HG02610 (cell line): Measurements from ENCODE around the gene ESYT3.

Experiments used
- ATAC-seq: cut with Tn5 transposase; IDR thresholded peaks from one replicate; pipeline ENCODE4 v1.9.1; 2021; ENCODE audit warnings: mild to moderate bottlenecking, moderate library complexity; ENCODE audit not compliant: unreplicated experiment

Gene ESYT3

DNA sequence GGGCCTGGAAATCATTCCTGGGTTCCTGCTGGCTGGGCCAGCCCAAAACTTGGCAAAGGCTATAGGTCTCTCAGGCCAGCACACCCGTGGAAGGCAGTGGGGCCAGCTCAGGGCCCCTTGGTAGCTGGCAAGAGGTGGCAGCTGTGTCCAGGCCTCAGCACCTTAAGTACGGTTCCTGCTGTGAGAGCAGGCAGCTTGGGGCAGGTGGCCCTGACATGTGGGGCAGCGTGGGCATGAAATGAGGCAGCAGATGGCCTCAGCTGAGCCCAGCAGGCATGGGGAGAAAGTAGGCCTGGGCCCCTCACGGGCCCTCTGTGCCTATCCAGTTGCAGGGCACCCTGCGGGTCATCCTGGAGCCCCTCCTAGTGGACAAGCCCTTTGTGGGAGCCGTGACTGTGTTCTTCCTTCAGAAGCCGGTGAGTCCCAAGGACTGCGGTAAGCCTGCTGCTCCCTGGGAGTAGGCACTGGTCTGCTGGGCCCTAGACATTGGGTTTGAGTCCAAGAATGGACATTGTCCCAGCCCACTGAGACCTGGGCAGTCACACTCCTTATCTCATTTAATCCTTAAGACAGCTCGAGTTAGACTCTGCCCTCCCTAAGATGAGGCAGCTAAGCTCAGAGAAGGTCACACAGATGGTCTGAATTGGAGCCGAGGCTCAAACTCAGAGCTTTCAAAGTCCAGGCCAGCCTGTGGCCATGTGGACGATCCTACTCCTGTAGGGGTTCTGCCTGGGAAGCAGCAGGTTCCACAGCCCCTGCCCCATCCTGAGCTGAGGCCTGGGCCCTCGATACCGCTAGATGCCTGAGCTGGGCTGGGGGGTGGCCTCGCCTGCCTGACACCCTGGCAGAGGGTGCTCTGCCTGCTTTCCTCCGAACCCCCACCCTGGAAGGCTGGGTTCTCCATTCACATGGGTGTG lies 25.5 kb downstream of the ESYT3 start:
- ATAC-seq: no peak

DNA sequence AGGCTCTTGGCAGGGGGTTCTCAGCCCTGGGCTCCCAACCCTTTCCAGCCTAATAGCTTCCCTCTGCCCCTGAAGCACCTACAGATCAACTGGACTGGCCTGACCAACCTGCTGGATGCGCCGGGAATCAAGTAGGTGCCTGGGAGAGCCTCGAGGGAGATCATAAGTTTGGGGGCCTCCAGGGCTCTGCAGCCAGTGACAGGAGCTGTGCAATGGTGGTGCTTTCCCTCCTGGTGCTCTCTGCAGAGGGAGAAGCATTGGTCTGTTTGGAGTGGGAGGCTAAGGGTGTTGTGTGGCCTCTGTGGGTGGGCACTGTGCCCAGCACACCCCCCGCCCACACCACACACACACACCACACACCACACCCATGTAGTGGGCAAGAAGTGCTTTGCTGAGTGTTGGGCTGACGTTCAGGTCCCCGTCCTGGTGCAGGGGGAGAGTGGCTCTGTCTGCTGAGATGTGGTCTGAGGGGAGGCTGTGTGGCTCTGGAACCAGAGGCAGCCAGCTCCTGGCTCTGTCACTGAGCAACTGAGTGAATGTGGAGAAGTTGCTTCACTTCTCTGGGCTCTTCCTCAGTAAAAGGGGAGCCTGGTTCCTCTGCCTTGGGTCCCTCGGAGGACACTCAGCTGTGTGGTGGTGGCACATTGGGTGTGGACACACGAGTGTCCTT lies 26.3 kb downstream of the ESYT3 start:
- ATAC-seq: no peak

- ATAC-seq: no peak
These were observed 26.8 kb downstream of the ESYT3 start for GRCh38 chr3:138461246-138461645.

- no peak for ATAC-seq
These were observed 27.5 kb downstream of the ESYT3 start for GRCh38 chr3:138461896-138462295.

GRCh38 chr3:138463724-138464490 lies 29.5 kb downstream of the ESYT3 start:
- no peak for ATAC-seq

GRCh38 chr3:138464491-138464860 lies 30.1 kb downstream of the ESYT3 start:
- no peak for ATAC-seq

- ATAC-seq: no peak
These were observed 31.0 kb downstream of the ESYT3 start for GRCh38 chr3:138465451-138465850.

GRCh38 chr3:138465925-138466324 lies 31.5 kb downstream of the ESYT3 start:
- no peak for ATAC-seq

- no peak for ATAC-seq
These were observed 33.5 kb downstream of the ESYT3 start for GRCh38 chr3:138467931-138468330.

DNA sequence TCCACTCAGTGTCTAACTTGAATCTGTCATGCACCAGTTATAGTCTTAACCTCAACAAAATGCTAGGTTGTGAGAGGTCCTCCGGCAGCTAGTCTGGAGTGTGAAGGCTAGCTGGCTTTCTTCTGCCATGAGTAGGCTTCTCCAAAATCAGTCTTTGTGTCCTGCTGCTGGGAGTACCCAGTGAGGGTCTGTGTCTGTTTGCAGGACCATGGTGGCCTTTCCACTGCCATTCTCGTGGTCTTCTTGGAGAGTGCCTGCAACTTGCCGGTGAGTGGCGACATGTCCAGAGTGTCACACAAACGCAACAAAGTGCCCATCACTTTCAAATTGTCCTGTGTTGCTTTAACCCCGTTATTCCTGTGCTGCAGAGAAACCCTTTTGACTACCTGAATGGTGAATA lies 34.0 kb downstream of the ESYT3 start:
- ATAC-seq: no peak

DNA sequence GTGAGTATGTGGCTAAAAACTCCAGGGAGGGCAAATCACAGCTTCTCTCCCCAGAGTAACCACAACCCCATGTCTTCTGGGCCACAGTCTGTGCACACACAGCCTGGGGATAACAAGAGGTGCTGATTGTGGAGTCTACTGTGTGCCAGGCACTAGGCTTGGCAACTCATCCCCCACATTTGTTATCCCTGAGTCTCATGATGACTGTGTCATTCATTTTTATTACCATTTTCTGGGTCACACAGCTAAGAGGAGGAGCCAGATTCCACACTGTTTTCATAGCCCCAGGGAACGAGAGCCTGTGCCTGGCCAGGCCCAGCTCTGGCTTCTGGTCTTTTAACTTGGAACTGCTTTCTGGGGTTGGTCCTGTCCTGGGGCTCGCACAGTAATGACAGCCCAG lies 34.5 kb downstream of the ESYT3 start:
- ATAC-seq: no peak

DNA sequence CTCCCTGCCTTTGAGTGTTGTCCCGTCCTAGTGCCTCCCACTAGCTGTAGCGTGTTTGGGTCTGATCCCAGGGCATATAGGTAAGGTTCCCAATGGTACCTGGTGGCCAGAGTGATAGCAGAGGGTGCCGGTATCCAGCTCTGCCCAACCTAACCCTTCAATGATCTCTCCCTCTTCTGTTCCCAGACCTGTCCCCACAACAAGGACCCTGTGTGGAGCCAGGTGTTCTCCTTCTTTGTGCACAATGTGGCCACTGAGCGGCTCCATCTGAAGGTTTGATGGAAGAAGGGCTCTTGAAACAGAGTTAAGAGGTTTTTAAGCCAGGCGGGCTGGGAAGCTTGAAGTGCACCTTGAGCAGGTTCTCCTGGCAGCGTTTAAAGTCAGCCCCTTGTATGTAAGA lies 35.5 kb downstream of the ESYT3 start:
- ATAC-seq: no peak

DNA sequence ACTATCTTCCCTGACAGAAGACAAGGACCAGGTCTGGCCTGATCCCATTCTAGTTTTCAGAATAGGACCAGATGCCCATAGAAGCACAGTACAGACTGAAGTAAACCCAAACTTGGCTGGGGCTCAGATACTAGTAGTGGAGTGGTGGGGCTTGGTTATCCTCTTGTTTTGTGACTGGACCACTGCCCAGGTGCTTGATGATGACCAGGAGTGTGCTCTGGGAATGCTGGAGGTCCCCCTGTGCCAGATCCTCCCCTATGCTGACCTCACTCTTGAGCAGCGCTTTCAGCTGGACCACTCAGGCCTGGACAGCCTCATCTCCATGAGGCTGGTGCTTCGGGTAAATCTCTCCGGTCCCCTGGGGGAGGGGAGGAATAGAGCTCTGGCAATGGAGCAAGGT lies 36.3 kb downstream of the ESYT3 start:
- ATAC-seq: no peak

- no peak for ATAC-seq
These were observed 37.1 kb downstream of the ESYT3 start for GRCh38 chr3:138471481-138471880.

GRCh38 chr3:138472141-138472825 lies 37.9 kb downstream of the ESYT3 start:
- no peak for ATAC-seq

DNA sequence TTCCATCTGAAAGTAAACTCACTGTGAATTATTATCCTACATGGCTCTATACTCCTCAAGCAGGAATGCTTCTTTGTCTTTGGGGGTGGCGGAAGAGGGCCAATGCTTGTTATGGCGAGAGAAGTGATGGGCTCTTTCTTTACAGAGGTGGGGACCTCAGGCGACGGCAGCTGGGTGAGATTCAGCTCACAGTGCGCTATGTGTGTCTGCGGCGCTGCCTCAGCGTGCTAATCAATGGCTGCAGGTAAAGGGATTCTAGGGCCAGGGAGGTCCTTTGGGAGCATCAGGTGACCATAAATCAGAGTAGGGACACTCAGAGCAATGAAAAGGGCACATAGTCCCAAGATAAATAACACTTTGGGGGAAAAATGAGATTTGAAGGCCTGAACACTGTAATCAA lies 39.0 kb downstream of the ESYT3 start:
- ATAC-seq: no peak

- no peak for ATAC-seq
These were observed 39.7 kb downstream of the ESYT3 start for GRCh38 chr3:138474163-138474562.

GRCh38 chr3:138476526-138476925 lies 42.1 kb downstream of the ESYT3 start:
- no peak for ATAC-seq

DNA sequence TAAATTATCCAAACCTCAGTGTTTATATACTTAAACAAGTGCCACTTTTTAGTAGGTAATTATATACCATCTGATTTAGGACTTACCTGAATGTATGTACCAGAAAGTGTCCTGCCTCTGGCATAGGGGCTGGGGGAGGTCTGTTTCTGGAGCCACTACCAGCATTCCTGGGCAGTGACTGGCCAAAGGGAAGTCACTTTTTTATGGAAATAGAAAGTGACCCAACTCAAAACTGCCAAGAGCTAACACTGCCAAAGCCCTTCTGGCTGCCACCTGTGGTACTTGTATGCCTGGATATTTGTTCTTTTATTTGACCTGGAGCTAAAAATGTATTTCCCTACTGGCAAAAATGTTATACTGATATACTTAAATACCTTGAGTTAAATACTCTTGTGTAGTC lies 42.7 kb downstream of the ESYT3 start:
- no peak for ATAC-seq

GRCh38 chr3:138477801-138478200 lies 43.4 kb downstream of the ESYT3 start:
- no peak for ATAC-seq

GRCh38 chr3:138479438-138479863 lies 45.0 kb downstream of the ESYT3 start:
- no peak for ATAC-seq
